ENCODE data around the gene WFDC1. TPM values are rescaled to one million over a fixed set of nuclear protein-coding genes. Genes with fewer than 3 reads are reported as not detected.

The WFDC1 gene
- total RNA-seq, 1 donor from 2014 or later: 0.14 TPM

- Mint-ChIP-seq H3K27ac (ENCODE audit: unreplicated experiment) (no peak overlapping the region), H3K4me3 (no peak overlapping the region), H3K27me3 (ENCODE audit: low read depth) (peaks cover 38% of the 10 kb centered on the region), H3K36me3 (ENCODE audit: low read depth) (no peaks in the 10 kb centered on the region), H3K4me1 (peaks cover 8% of the 10 kb centered on the region), H3K9me3 (no peaks in the 10 kb centered on the region)
- TF ChIP-seq CTCF (conservative IDR thresholded peaks at IDR 0.05): no peak
- DNase-seq (ENCODE audit: low read depth, low spot score): no peak
These were observed 5.2 kb downstream of the WFDC1 start for GRCh38 chr16:84299734-84300440.

GRCh38 chr16:84302111-84302954 lies 7.7 kb downstream of the WFDC1 start:
- no peak for TF ChIP-seq CTCF (conservative IDR thresholded peaks at IDR 0.05)
- Mint-ChIP-seq H3K4me3 (no peak overlapping the region), H3K27ac (ENCODE audit: unreplicated experiment) (peak overlapping the region; percentile 50), H3K4me1 (no peaks in the 10 kb centered on the region), H3K9me3 (no peaks in the 10 kb centered on the region), H3K36me3 (ENCODE audit: low read depth) (no peaks in the 10 kb centered on the region), H3K27me3 (ENCODE audit: low read depth) (peaks cover 19% of the 10 kb centered on the region)
- DNase-seq (ENCODE audit: low read depth, low spot score): no peak

- Mint-ChIP-seq H3K27ac (ENCODE audit: unreplicated experiment) (no peak overlapping the region), H3K9me3 (no peaks in the 10 kb centered on the region), H3K4me3 (no peak overlapping the region), H3K27me3 (ENCODE audit: low read depth) (peaks cover 19% of the 10 kb centered on the region), H3K4me1 (no peaks in the 10 kb centered on the region), H3K36me3 (ENCODE audit: low read depth) (no peaks in the 10 kb centered on the region)
- DNase-seq (ENCODE audit: low read depth, low spot score): no peak
- no peak for TF ChIP-seq CTCF (conservative IDR thresholded peaks at IDR 0.05)
These were observed 8.3 kb downstream of the WFDC1 start for GRCh38 chr16:84303023-84303422.

GRCh38 chr16:84303516-84303915 lies 8.8 kb downstream of the WFDC1 start:
- Mint-ChIP-seq H3K4me3 (no peak overlapping the region), H3K27ac (ENCODE audit: unreplicated experiment) (no peak overlapping the region), H3K4me1 (no peaks in the 10 kb centered on the region), H3K36me3 (ENCODE audit: low read depth) (no peaks in the 10 kb centered on the region), H3K9me3 (no peaks in the 10 kb centered on the region), H3K27me3 (ENCODE audit: low read depth) (peaks cover 16% of the 10 kb centered on the region)
- TF ChIP-seq CTCF (conservative IDR thresholded peaks at IDR 0.05): no peak
- DNase-seq (ENCODE audit: low read depth, low spot score): no peak

GRCh38 chr16:84306564-84306963 lies 11.9 kb downstream of the WFDC1 start:
- Mint-ChIP-seq H3K27me3 (ENCODE audit: low read depth) (peaks cover 29% of the 10 kb centered on the region), H3K9me3 (no peaks in the 10 kb centered on the region)

More at GRCh38 chr16:84306564-84306963, 11.9 kb downstream of the WFDC1 start:
- Mint-ChIP-seq H3K4me1 (peaks cover 4% of the 10 kb centered on the region), H3K27ac (ENCODE audit: unreplicated experiment) (no peak overlapping the region), H3K4me3 (no peak overlapping the region), H3K36me3 (ENCODE audit: low read depth) (no peaks in the 10 kb centered on the region)
- TF ChIP-seq CTCF (conservative IDR thresholded peaks at IDR 0.05): no peak
- DNase-seq (ENCODE audit: low read depth, low spot score): no peak

Data from neural crest cell (in vitro differentiated cells).